HL-60/S4 treated with phorbol 12-myristate 13-acetate at 8.2 ng/mL for 4 days and 3 days (cell line): Measurements from ENCODE around the gene PTOV1.
"Not testable (repeated sequence)": the region's sequence is repeated elsewhere in the genome, so short reads cannot be mapped to it uniquely, and the experiment has no call there.

ENCODE experiments used
- in situ Hi-C: fragments of 300-500 bp; cut with MboI; formaldehyde crosslinking; loops from 2 replicates; pipeline ENCODE4 v1.15.0; 2022; ENCODE audit warnings: low sequenced_read_pairs

PTOV1 gene

DNA sequence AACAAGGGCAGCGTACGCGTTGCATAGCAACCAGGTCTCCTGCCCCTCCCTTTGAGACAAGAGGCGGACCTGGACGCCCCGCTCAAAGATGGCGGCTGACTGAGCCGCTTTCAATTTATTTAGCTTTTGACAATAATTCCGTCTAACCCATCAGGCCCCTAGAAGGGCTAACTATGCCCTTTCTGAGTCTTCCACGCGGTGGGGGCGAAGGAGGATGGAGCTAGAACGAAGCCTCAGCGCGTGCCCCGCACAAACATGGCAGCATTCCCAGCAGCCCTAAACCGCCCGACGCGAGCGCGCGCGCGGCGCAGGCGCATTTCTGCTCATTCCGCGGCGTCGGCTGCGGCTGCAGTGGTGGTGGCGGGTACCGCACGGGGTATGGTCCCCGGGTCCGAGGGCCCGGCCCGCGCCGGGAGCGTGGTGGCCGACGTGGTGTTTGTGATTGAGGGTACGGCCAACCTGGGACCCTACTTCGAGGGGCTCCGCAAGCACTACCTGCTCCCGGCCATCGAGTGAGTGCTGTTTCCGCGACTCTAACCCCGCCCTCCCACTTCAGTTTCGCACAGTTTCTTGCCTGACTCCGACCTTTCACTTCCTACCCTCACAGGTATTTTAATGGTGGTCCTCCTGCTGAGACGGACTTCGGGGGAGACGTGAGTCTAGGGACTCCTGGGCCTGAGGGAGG, 32.9 kb upstream of the PTOV1 start, which contains the start of gene MED25:
Gene MED25, plus strand, starts transcription at position 326 of the 685 bp plus-strand sequence. Its CDS starts 53 bp downstream, at position 379.
- in situ Hi-C loops = no loop called here

DNA sequence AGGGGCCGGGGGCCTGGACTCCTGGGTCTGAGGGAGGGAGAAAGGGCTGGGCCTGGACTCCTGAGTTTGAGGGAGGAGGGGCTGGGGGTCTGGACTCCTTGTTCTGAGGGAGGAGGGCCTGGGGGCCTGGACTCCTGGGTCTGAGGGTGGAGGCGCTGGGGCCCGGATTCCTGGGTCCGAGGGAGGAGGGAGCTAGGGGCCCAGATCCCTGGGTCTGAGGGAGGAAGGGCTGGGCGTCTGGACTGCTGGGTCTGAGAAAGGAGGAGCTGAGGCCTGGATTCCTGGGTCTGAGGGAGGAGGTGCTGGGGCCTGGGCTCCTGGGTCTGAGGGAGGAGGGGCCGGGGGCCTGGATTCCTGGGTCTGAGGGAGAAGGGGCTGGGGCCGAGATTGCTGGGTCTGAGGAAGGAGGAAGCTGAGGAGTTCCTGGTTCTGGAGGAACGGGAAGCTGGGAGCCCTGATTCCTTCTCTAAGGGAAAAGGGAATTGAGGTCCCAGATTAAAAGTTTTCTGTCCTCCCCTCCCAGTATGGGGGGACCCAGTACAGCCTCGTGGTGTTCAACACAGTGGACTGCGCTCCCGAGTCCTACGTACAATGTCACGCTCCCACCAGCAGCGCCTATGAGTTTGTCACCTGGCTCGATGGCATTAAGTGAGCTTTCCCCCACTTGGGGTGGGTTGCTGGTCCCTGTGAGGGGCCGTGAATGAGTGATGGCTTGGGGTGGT, 32.1 kb upstream of the PTOV1 start:
- in situ Hi-C loops = no loop called here

DNA sequence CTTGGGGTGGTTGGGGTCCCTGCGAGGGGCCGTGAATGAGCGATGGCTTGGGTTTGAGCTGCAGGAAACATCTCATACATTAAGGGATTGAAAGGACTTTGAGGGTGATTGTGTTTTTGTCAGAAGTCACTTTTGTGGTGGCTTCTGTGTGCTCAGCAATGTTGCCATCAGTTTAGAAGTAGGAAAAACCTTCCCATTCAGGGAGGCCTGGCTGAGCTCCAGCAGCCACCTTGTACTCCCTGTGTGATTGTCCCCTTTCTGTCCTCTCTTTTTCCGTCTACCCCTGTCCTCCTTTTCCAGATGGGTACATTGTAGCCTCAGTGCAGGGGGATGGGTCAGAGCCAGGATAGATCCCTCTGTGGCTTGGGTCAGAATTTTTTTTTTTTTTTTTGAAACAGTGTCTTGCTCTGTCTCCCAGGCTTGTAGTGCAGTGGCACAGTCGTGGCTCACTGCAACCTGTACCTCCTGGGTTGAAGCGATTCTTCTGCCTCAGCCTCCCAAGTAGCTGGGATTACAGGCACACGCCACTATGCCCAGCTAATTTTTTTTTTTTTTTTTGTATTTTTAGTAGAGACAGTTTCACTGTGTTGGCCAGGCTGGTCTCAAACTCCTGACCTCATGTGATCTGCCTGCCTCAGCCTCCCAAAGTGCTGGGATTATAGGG, 31.4 kb upstream of the PTOV1 start:
- in situ Hi-C loops = not testable (repeated sequence)

DNA sequence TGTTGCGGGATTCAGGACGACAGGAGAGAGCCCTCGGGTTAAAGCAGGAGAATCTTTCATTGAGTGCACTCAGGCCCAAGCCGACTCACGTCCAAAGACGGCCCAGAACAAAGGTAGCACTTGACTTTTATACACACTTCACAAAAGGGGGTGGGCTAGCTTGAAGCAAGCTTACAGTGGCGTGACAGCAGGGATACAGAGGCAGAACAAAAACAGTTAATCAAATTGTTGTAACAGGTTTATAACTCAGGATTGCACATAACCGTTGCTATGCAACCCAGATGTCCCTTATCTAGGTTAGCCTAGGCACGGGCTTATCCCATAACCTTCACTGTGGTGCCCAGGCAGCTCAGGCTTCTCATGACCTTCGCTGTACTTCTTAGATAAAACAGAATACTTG, 30.8 kb upstream of the PTOV1 start:
- in situ Hi-C loops = no loop called here

DNA sequence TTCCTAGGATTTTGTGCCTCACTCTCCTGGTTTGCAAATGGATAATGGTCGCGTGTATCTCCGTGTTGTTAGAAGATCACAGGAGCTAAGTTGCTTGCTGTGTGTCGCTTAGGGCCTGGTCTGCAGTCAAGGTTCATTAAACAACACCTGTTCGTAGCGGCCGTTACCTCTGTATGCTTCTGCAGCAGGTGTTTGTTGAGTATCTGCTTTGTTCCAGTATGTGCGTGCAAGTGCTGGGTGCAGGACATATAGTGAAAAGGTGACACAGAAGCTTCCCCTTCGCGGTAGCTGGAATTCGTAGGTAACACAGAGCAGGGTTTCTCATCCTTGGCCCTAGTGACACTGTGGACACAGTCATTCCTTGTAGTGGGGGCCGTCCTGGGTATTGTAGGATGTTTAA, 27.5 kb upstream of the PTOV1 start:
- in situ Hi-C loops = no loop called here

DNA sequence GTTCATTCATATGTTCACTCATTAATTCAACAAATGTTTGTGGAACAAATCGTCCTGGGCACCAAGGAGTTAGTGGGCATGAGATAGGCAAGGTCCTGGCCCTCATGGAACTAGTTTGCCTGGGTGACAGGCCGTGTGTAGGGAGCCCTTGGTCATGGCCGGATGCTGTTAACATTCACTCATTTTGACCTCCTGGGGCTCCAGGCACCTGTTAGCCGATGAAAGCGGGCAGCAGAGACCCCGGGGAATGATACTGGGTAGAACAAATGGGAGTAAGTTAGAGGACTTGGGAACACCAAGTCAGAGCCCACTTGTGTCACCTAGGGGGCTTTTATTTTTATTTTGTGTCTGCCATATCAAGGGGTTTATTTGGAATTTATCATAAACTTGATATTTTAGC, 26.3 kb upstream of the PTOV1 start:
- in situ Hi-C loops = no loop called here

DNA sequence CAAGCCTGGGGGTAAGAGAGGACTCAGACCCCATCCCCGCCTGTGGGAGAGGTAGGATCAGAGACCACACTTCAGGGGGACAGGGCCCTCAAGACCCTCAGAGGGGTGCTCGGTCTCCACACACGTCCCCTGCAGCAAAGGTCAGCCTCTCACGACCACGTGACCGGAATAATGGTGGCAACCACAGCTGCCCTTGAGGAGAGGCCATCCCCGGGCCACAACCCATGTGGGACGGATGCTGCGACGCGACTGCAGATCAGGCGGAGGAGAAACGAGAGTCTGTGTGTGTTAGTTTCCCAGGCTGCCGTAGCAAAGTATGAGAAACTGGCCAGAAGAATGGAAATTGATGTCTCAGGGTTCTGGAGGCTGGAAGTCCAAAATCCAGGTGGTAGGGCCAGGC, 23.9 kb upstream of the PTOV1 start:
- in situ Hi-C loops = no loop called here

DNA sequence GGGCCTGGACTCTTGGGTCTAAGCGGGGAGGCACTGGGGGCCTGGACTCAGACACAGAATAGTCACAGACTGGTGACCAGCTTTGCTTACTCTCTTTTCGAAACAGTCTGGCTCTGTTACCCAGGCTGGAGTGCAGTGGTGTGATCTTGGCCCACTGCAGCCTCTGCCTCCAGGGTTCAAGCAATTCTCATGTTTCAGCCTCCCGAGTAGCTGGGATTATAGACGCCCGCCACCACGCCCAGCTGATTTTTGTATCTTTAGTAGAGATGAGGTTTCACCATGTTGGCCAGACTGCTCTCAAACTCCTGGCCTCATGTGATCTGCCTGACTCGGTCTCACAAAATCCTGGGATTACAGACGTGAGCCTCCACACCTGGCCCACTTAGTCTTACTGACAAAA, 21.8 kb upstream of the PTOV1 start:
- in situ Hi-C loops = no loop called here

DNA sequence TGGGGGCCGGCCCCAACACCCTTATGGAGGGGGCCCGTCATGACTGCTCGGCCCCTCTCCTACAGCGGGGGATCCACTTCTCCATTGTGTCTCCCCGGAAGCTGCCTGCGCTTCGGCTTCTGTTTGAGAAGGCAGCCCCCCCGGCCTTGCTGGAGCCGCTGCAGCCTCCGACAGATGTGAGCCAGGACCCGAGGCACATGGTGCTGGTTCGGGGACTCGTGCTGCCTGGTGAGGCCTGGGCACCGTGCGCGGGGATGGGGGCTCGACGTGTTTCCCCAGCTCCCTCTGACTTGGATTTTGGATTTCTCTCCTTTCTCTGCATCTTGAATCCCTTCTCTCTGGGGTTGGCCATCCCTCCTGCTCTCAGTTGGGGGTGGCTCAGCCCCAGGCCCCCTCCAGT, 21.2 kb upstream of the PTOV1 start:
- in situ Hi-C loops = no loop called here

DNA sequence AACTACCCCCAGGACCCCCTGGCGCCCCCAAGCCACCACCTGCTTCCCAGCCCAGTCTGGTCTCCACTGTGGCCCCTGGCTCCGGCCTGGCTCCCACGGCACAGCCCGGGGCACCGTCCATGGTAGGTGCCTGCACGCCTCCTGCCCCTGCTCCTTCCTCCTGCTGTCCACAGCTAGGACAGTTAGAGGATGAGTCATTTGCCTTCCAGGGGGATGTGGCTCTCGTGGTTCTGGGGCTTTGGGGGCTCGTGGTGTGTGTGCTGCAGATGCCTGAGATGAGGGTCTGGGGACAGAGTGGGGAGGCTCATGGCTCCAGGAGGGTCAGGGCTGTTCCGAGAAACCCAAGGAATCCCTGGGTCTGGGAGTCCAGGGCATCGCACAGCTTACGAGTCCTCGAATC, 20.2 kb upstream of the PTOV1 start:
- in situ Hi-C loops = no loop called here

DNA sequence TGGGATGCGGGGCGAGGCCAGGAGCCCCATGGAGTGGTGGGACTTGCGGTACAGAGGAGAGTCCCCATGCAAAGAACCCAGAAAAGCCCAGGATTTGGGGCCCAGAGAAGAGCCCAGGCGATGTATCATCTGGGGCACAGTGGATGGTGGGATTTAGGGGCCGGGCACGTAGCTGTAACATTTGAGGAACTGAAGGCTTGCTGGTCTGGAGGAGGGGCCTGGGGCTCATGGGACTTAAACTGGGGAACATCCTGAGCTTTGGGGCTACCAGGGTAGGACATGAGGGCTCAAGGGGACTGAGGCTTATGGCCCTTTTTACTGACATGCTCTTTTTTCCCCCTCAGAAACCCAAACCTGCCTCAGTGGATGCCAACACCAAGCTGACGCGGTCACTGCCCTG, 19.4 kb upstream of the PTOV1 start:
- in situ Hi-C loops = no loop called here

DNA sequence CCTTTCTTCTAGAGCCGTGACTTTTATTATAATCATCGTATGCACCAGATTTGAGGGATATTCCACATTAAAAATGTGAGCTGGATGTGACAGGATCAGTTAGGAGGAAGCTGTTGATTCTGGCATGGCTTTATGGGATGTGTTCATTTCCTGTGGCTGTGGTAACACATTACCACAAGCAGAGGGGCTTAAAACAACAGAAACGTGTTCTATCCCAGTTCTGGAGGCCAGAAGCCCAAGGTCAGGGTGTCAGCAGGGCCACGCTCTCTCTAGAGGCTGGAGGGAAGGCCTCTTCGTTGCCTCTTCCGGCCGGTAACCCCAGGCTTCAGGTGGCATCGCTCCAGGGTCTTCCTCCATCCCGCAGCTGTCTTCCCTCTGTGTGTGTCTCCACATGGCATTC, 18.4 kb upstream of the PTOV1 start:
- in situ Hi-C loops = no loop called here

DNA sequence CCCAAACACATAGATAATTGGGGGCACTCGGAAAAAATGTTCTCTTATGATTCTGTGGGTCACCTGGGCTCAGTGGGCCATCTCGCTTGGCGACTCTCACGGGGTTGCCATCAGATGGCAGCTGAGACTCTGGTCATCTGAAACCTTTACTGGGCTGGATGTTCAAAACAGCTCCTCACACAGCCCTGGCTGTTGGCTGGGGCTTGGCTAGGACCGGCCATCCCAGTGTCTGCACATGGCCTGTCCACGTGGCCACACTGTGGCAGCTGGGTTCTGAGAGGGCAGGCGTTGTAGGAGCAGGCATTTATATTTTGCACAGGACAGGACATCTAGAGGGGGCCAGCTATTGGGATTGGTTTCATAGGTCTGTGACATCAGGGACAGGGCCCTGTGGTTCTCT, 17.4 kb upstream of the PTOV1 start:
- in situ Hi-C loops = no loop called here

DNA sequence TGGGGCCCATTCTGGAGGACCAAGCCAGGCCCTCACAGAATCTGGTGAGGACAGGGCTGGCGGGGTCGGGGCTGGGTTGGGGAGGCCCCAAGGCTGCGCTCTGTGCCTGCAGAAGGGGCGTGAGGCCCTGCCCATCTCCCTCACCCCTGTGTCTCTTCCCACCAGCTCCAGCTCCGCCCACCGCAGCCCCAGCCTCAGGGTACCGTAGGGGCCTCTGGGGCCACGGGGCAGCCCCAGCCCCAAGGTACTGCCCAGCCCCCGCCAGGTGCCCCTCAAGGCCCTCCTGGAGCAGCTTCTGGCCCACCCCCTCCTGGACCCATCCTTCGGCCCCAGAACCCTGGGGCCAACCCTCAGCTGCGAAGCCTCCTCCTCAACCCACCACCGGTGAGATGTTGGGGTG, 15.4 kb upstream of the PTOV1 start:
- in situ Hi-C loops = no loop called here

DNA sequence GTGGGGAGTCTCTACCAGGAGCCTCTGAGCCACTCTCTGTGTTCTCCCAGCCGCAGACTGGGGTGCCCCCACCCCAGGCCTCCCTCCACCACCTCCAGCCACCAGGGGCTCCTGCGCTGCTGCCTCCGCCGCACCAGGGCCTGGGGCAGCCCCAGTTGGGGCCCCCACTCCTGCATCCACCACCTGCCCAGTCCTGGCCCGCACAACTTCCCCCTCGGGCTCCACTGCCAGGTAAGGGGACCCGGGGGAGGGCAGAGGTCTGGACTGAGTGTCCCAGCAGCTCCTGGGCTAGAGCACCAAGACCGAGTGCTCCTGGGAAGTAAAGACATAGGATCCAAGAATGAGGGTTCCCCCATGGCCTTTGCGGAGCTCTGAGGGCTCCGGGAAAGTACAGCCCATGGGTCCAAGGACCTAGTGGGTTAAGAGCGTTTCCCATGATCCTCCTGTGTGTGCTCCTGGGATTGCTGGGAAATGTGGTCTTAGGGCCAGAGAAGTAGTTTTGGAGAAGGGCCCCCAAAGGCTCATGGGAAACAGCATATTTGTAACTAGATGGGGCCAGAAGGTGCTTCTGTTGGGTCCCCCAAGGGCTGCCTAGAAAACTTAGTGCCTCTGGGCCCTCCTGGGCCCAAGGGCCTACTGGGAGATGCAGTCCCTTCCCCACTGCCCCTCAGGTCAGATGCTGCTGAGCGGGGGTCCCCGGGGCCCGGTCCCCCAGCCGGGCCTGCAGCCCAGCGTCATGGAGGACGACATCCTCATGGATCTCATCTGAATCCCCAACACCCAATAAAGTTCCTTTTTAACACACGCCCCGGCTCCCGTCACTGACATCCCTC, 14.6 kb upstream of the PTOV1 start:
- in situ Hi-C loops = no loop called here

DNA sequence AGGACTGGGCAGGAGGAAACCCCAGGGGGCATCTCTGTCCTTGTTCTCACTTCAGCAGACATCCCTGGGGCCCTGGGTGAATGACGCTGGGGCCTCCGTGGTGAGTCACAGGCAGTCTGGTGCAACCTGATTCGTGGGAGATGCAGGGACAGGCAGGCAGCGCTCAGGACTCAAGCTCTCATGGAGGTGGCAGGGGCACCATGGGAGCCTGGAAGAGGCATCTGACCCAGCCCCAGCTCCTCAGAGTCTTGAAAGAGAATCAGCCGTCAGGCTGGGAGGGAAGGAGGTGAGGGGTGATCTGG, 14.0 kb upstream of the PTOV1 start:
- in situ Hi-C loops = no loop called here

DNA sequence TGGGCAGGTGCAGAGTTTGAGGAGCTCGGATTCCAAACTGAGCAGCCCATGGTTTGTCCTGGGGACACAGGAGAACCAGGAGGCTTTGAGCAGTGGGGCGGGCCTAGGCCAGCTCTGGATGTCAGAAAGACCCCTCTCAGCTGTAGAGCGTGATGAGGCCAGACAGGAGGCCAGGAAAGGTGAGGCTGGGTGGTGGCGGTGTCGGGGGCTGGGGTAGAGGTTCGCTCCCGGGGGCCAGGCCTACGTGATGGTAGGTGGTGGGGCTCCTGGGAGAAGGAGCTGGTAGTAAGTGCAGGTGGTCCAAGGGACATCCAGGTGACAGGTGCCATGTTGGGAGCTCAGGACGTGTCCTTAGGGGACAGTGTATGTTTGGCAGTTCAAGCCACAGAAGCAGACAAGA, 13.5 kb upstream of the PTOV1 start:
- in situ Hi-C loops = no loop called here

DNA sequence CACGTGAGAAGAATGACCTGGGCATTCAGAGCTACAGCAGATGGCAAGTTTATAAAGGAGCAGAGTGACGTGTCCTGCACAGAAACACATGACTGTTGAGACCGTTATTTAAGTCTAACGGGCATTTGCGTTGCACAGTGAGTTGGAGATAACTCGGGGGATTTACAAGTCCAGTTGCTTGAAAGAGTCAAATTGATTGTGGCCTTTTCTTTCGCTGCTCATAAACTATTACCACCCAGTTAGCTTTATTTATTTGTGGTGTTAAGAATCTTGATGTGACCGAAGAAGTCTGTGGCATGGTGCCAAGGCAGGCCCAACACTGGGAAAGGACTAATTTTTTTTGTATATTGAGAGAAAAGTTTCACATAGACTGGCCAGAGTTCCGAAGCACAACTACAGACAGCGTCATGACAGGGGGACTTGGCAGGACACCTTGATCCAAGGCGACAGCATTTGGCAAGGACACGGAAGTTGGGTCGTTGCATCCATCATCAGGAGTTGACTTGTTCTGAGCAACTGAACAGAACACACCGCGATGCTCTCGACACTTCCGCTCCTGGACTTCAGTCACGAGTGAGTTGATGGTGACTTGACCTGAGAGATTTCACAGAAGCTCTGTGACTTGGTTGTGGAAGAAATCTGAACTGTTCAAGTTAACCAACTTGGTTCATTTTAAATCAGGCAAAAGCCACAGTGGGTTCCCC, 11.9 kb upstream of the PTOV1 start:
- in situ Hi-C loops = no loop called here

DNA sequence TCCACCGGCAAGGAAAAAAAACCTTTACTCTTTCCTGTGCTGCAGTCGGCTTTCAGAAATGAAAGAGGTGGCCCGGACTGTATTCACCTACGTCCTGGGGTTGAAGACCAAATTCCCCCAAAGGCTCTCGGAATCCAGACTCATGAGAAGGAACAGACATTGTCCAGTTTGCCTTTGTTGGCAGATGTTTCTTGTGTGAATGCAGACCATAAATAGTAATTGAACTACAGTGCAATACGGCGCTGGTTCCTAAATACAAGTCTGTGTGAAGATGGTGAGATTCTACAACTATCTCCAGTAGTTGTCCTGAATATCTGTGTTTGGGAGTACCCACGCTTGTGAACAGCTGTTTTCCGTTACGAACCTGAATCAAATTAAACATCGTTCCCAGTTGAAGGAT, 11.2 kb upstream of the PTOV1 start:
- in situ Hi-C loops = no loop called here

DNA sequence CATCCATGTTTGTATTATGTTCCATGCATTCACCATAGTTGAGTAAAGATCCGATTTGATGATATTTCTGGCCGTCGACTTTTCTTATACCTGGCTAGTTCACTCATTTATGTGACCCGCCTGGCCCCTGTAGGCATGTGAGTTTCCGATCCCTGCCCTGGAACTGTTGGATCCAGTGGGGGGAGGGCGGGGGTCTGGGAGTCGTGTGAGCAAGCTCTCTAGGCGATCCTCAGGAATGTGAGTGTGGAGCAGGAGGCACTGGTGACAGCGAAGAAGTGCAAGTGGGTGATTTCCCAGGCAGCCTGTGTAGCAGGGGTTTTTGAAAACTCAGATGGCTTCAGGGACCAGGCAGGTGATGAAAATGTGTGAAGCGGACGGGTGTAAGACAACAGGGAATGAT, 10.6 kb upstream of the PTOV1 start:
- in situ Hi-C loops = no loop called here

DNA sequence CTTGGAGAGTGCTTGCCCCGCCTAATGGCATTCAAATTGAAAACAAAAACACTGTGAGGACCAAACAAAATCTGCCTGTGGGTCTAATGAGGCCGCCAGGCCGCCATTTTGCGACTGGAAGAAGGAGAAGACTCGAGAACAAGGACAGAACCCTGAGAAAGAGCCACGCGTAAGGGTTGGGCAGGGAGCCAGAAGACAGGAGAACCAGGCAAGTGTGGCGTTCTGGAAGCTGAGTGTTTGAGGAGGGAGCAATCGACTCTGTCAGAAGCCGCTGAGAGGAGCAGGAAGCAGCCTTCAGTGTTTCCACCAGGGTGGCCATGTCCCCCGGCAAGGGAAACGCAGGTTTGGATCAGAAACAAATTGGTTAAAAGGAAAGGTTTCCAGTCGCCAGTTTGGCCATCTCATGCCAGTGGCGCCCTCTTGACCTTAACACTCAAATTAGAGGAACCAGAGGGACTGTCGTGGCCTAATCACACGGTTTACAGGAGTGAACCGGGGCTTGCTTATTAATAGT, 10.2 kb upstream of the PTOV1 start:
- in situ Hi-C loops = no loop called here
